Activated CD8-positive, alpha-beta T cell treated with anti-CD3 and anti-CD28 coated beads for 36 hours (primary cell): ENCODE measurements around the gene GJA3. TPM values are rescaled to one million over a fixed set of nuclear protein-coding genes. Genes with fewer than 3 reads are reported as not detected.
"Not testable (repeated sequence)": the region's sequence is repeated elsewhere in the genome, so short reads cannot be mapped to it uniquely, and the experiment has no call there.

ENCODE experiments used
- ATAC-seq: fragments of 200-7000 bp; cut with Tn5 transposase; one replicate; pipeline ENCODE4 v1.10.0; 2021; ENCODE audit warnings: mild to moderate bottlenecking, moderate library complexity
- CTCF ChIA-PET: fragments of 350-600 bp; sonication (Branson Sonifier 250); formaldehyde crosslinking; loops from one replicate; lab custom pipeline; 2021; ENCODE audit warnings: antibody characterized with exemption; lab: Charles Lee
- POLR2A ChIA-PET: fragments of 350-600 bp; sonication (Branson Sonifier 250); formaldehyde crosslinking; loops from one replicate; lab custom pipeline; 2021; ENCODE audit warnings: antibody characterized with exemption; lab: Charles Lee
- DNase-seq: peaks from one replicate; pipeline ENCODE4 v3.0.0-alpha.2; 2020
- H3K27ac Mint-ChIP-seq: one replicate; pipeline ENCODE4 v1.8.0; 2021; ENCODE audit warnings: mild to moderate bottlenecking, mixed read lengths
- H3K27me3 Mint-ChIP-seq: one replicate; pipeline ENCODE4 v1.8.0; 2021; ENCODE audit warnings: mixed read lengths
- H3K36me3 Mint-ChIP-seq: one replicate; pipeline ENCODE4 v1.8.0; 2021; ENCODE audit warnings: low read depth, mixed read lengths
- H3K4me1 Mint-ChIP-seq: one replicate; pipeline ENCODE4 v1.8.0; 2021; ENCODE audit warnings: low read depth, mixed read lengths
- H3K4me3 Mint-ChIP-seq: one replicate; pipeline ENCODE4 v1.8.0; 2021; ENCODE audit warnings: mild to moderate bottlenecking, moderate library complexity, mixed read lengths
- H3K9me3 Mint-ChIP-seq: one replicate; pipeline ENCODE4 v1.8.0; 2021; ENCODE audit warnings: mixed read lengths
- intact Hi-C: fragments of 100-400 bp; cut with micrococcal nuclease; formaldehyde crosslinking; loops from one replicate; pipeline ENCODE4 v1.10.0; 2022
- total RNA-seq, 2 experiments: library from RNA; stranded (reverse); gene quantifications; one replicate each; pipeline ENCODE4 v1.2.3, GENCODE V29; 2021
- TF ChIP-seq, protein P1 (sequence below): fragments of 200-600 bp; IDR thresholded peaks from one replicate; pipeline ENCODE4 v1.8.0; 2022; ENCODE audit warnings: antibody characterized with exemption, mild to moderate bottlenecking

The GJA3 gene
- total RNA-seq, 2 experiments from 2014 or later: 0.32 to 0.51 TPM

DNA sequence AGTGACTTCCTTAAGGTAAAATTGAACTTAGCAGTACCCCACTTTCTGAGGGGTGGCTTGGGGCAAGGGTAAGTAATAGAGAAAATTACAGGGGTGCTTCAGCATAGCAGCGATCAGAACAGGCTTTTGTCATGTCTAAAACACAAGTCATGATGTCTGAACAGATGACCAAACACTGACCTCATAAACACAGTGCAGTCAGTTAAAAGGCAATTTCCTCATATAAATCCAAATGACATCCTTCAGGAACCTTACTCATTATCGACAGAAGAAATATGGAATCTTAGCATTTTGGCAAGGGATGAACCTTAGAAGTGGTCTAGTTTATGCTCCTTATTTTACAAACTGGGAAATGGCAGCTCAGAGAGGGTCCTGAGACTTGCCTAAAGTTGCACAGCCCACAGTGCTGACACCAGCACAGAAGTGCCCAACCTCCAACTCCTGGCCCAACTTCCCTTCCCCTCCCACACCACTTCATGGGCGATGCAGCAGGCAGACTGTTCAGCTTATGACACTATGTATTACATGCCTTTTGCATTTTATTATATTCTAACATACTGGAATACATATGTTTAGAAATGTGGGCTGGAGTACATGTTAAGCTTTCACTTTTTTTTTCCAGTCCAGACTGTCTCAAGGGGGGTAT is 3.6 kb downstream of the GJA3 start:
- CTCF ChIA-PET: interaction anchor here (0.9 kb wide), 1 partner anchor 172 kb away, joined by 3 read pairs; no protein-coding TSS in a partner anchor
- Mint-ChIP-seq H3K36me3 (no peaks in the 10 kb centered on the region), H3K27ac (no peak overlapping the region), H3K27me3 (peaks cover 16% of the 10 kb centered on the region), H3K4me3 (no peak overlapping the region), H3K9me3 (no peaks in the 10 kb centered on the region), H3K4me1 (peaks cover 9% of the 10 kb centered on the region)
- intact Hi-C loops: no loop called here
- DNase-seq: no peak
- ATAC-seq: no peak
- TF ChIP-seq, protein P1, sequence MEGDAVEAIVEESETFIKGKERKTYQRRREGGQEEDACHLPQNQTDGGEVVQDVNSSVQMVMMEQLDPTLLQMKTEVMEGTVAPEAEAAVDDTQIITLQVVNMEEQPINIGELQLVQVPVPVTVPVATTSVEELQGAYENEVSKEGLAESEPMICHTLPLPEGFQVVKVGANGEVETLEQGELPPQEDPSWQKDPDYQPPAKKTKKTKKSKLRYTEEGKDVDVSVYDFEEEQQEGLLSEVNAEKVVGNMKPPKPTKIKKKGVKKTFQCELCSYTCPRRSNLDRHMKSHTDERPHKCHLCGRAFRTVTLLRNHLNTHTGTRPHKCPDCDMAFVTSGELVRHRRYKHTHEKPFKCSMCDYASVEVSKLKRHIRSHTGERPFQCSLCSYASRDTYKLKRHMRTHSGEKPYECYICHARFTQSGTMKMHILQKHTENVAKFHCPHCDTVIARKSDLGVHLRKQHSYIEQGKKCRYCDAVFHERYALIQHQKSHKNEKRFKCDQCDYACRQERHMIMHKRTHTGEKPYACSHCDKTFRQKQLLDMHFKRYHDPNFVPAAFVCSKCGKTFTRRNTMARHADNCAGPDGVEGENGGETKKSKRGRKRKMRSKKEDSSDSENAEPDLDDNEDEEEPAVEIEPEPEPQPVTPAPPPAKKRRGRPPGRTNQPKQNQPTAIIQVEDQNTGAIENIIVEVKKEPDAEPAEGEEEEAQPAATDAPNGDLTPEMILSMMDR: no peak
- POLR2A ChIA-PET: no interaction called here

DNA sequence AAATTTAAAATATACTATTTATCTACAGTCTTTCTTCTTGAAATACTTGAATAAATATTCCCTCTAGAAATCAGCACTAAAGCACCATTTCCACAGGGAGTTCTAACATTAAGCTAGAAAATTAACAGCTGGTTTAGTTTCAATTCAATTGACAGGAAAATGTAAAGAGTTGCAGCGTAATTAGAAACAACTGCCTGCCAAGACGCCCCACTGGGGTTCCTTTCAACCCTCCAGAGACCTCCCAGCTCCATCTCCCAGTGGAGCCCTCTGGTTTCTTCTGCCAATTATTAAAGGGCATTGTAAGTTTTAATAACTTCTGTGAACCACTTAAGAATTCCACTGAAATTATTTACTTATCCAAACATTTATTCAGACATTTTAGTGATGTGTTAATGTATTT is 4.2 kb downstream of the GJA3 start:
- no peaks in the 10 kb centered on the region for H3K36me3 Mint-ChIP-seq
- TF ChIP-seq, protein P1: no peak
- ATAC-seq (no peak), DNase-seq (no peak)
- no peak overlapping the region for H3K27ac Mint-ChIP-seq
- ChIA-PET CTCF (interaction anchor here (0.7 kb wide), 1 partner anchor 21 kb away, joined by 3 read pairs; no protein-coding TSS in a partner anchor), POLR2A (no interaction called here)
- intact Hi-C loops: no loop called here
- H3K27me3 Mint-ChIP-seq: peaks cover 16% of the 10 kb centered on the region
- H3K4me1 Mint-ChIP-seq: peaks cover 7% of the 10 kb centered on the region
- no peak overlapping the region for H3K4me3 Mint-ChIP-seq
- no peaks in the 10 kb centered on the region for H3K9me3 Mint-ChIP-seq

DNA sequence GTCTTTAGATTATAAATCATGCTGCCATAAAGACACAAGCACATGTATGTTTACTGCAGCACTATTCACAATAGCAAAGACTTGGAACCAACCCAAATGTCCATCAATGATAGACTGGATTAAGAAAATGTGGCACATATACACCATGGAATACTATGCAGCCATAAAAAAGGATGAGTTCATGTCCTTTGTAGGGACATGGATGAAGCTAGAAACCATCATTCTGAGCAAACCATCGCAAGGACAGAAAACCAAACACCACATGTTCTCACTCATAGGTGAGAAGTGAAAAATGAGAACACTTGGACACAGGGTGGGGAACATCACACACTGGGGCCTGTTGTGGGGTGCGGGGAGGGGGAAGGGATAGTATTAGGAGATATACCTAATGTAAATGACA is 7.6 kb downstream of the GJA3 start:
- H3K4me1 Mint-ChIP-seq, H3K36me3 Mint-ChIP-seq, H3K27ac Mint-ChIP-seq, ATAC-seq, CTCF ChIA-PET, intact Hi-C loops, POLR2A ChIA-PET, H3K4me3 Mint-ChIP-seq, H3K9me3 Mint-ChIP-seq, DNase-seq: not testable (repeated sequence)
- H3K27me3 Mint-ChIP-seq: peaks cover 11% of the 10 kb centered on the region

DNA sequence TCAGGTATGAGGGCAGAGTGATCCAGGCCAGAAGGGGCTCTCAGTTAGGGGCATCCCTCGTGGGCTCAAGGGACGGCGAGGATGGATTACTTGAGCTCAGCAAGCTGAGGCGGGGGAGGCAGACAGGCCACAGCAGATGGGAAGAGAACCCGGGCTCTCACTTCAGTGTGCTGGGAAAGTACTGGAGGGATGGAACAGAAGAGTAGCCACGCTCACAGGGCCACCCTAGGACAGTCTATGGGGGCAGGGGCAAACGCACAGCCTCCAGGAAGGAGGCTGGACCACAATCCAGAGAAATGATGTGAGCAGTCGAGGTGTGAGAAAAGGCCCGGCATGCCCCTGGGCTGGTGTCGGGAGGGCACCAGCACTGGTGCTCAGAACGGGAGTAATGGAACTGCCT is 9.2 kb downstream of the GJA3 start:
- TF ChIP-seq, protein P1: no peak
- ChIA-PET CTCF (interaction anchor here (1.2 kb wide), 1 partner anchor 9 kb away, joined by 7 read pairs; the partner anchor contains the start of gene GJA3), POLR2A (no interaction called here)
- H3K27me3 Mint-ChIP-seq: peaks cover 10% of the 10 kb centered on the region
- no peaks in the 10 kb centered on the region for H3K9me3 Mint-ChIP-seq
- DNase-seq (no peak), ATAC-seq (no peak)
- no peak overlapping the region for H3K27ac Mint-ChIP-seq
- no peak overlapping the region for H3K4me3 Mint-ChIP-seq
- H3K4me1 Mint-ChIP-seq: no peaks in the 10 kb centered on the region
- H3K36me3 Mint-ChIP-seq: no peaks in the 10 kb centered on the region
- intact Hi-C loops: no loop called here

DNA sequence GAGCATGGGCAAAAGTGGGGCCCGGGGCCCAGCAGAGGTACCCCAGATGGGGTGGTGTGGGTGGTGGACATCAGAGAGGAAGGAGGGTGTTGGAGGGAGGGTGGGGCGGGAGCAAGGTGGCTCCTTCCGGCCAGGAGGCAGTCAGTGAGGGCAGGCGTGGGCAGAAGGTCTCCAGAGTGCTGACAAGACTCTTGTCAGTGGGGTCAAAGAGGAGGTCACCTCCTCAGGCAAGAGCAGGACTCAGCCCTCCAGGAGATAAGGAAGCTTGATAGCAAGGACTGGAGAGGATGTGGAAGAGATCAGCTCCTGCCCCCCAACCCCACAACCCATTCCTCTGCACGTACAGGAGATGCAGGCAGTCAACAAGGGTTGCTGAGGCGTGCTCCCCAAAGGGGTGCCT is 9.8 kb downstream of the GJA3 start:
- ChIA-PET POLR2A (no interaction called here), CTCF (no interaction called here)
- H3K27ac Mint-ChIP-seq: no peak overlapping the region
- DNase-seq (no peak), ATAC-seq (no peak)
- H3K4me1 Mint-ChIP-seq: no peaks in the 10 kb centered on the region
- H3K9me3 Mint-ChIP-seq: no peaks in the 10 kb centered on the region
- TF ChIP-seq, protein P1: no peak
- H3K4me3 Mint-ChIP-seq: no peak overlapping the region
- intact Hi-C loops: no loop called here
- peaks cover 10% of the 10 kb centered on the region for H3K27me3 Mint-ChIP-seq
- H3K36me3 Mint-ChIP-seq: no peaks in the 10 kb centered on the region
